ENCODE results near the gene DKK1.

DKK1 gene

GRCh38 chr10:52313933-52314821, at the start of gene DKK1:
Gene DKK1 (plus strand): TSS chr10:52314281. CDS start chr10:52314435, 154 bp downstream.
- DNase-seq, result no peak

- DNase-seq, result no peak
Observed at GRCh38 chr10:52265131-52265926, 48.8 kb upstream of the DKK1 start.

- DNase-seq, result no peak
Observed at GRCh38 chr10:52266858-52267257, 47.2 kb upstream of the DKK1 start.

GRCh38 chr10:52268790-52269189, 45.3 kb upstream of the DKK1 start:
- no peak for DNase-seq

GRCh38 chr10:52269233-52269632, 44.8 kb upstream of the DKK1 start:
- no peak for DNase-seq

- no peak for DNase-seq
Observed at GRCh38 chr10:52276163-52276562, 37.9 kb upstream of the DKK1 start.

GRCh38 chr10:52276986-52277385, 37.1 kb upstream of the DKK1 start:
- DNase-seq, result no peak

- no peak for DNase-seq
Observed at GRCh38 chr10:52279546-52279945, 34.5 kb upstream of the DKK1 start.

- no peak for DNase-seq
Observed at GRCh38 chr10:52280051-52280450, 34.0 kb upstream of the DKK1 start.

GRCh38 chr10:52283174-52283573, 30.9 kb upstream of the DKK1 start:
- DNase-seq, result no peak

- no peak for DNase-seq
Observed at GRCh38 chr10:52284416-52285013, 29.6 kb upstream of the DKK1 start.

- no peak for DNase-seq
Observed at GRCh38 chr10:52287866-52288265, 26.2 kb upstream of the DKK1 start.

GRCh38 chr10:52297747-52298146, 16.3 kb upstream of the DKK1 start:
- no peak for DNase-seq

- no peak for DNase-seq
Observed at GRCh38 chr10:52300599-52301277, 13.3 kb upstream of the DKK1 start.

- DNase-seq, result no peak
Observed at GRCh38 chr10:52308251-52309031, 5.6 kb upstream of the DKK1 start.

GRCh38 chr10:52312942-52313255, 1.2 kb upstream of the DKK1 start:
- no peak for DNase-seq

- DNase-seq, result no peak
Observed at GRCh38 chr10:52313256-52313932, 687 bp upstream of the DKK1 start.

GRCh38 chr10:52314822-52315552, 906 bp downstream of the DKK1 start:
- DNase-seq, result no peak

- DNase-seq, result no peak
Observed at GRCh38 chr10:52316001-52316400, 1.9 kb downstream of the DKK1 start.

GRCh38 chr10:52316500-52316899, 2.4 kb downstream of the DKK1 start:
- DNase-seq, result no peak

GRCh38 chr10:52318136-52318701, 4.1 kb downstream of the DKK1 start:
- no peak for DNase-seq
